Psoas muscle (tissue), 8 donors: ENCODE data around the gene FETUB. TPM values are rescaled to one million over a fixed set of nuclear protein-coding genes. Genes with fewer than 3 reads are reported as not detected.

ENCODE experiments used
- ATAC-seq, 4 donors: fragments of 200-7000 bp; cut with Tn5 transposase; one replicate each; pipeline ENCODE4 v1.9.1; 2020; ENCODE audit warnings: moderate library complexity in 3 of 4, mild to moderate bottlenecking in 2 of 4
- DNase-seq, 2 donors: peaks; one replicate each; pipeline ENCODE4 v3.0.0-alpha.2; 2020
- H3K27ac ChIP-seq: fragments of 200-600 bp; one replicate; pipeline ENCODE4 v1.8.0; 2022
- H3K27me3 ChIP-seq, 3 donors: fragments of 200-600 bp in 1 of 3; one replicate each; pipeline versions ENCODE4 v1.6.1 to v1.8.0; 2013 to 2022; ENCODE audit warnings: low read length in 2 of 3, mild to moderate bottlenecking in 2 of 3, moderate library complexity in 1 of 3; ENCODE audit not compliant: insufficient read depth in 3 of 3
- H3K36me3 ChIP-seq, 2 donors: fragments of 200-600 bp in 1 of 2; one replicate each; pipeline versions ENCODE4 v1.6.1 to v1.8.0; 2013 to 2022; ENCODE audit warnings: low read depth in 1 of 2, mild to moderate bottlenecking in 1 of 2, moderate library complexity in 1 of 2; ENCODE audit not compliant: insufficient read depth in 1 of 2
- H3K4me1 ChIP-seq: fragments of 200-600 bp; one replicate; pipeline ENCODE4 v1.8.0; 2022
- H3K4me3 ChIP-seq: fragments of 200-600 bp; one replicate; pipeline ENCODE4 v1.8.0; 2022; ENCODE audit warnings: mild to moderate bottlenecking
- H3K9me3 ChIP-seq: fragments of 200-600 bp; one replicate; pipeline ENCODE4 v1.8.0; 2022
- WGBS, 3 donors: extraction: QIAGEN DNeasy Blood & Tissue Kit; methylation state at CpG; one replicate each; pipeline versions ENCODE4 v1.1.6 to v1.1.7; 2013; 5-methylcytosine and 5-hydroxymethylcytosine counted together
- intact Hi-C, 2 donors: fragments of 100-400 bp; cut with DNase I; formaldehyde crosslinking; loops; one replicate each; pipeline versions ENCODE4 v1.11.0 to v1.14.2; 2022
- polyA plus RNA-seq, 3 donors: library from polyadenylated mRNA; stranded (reverse); fragments of 200-250 nt; gene quantifications; one replicate each; pipeline ENCODE4 v1.2.3, GENCODE V29; 2013
- total RNA-seq, 4 donors: library from RNA; stranded (reverse); fragmentation: NEBNext Ultra II Directional in 2 of 4; extraction: Animal tissue kit (Norgen Biotek cat#: 25700) in 2 of 4; gene quantifications; one replicate each; pipeline versions ENCODE4 v1.2.1 to v1.2.4, GENCODE V29; 2021 to 2023
- TF ChIP-seq, protein P1 (sequence below): fragments of 200-600 bp; IDR thresholded peaks from one replicate; pipeline ENCODE4 v1.8.0; 2022; ENCODE audit warnings: antibody characterized with exemption
- donor health status: healthy with polysubstance abuse.
- donor health status: DM: no; HTN: no; CAD: no; lungs with moderate emphysema.
- donor health status: Bipolar disorder and iron deficiency.
- donor health status: healthy.
- donor health status: DM: yes; HTN: yes; CAD: no.
- donor health status: DM: no; HTN: no; CAD: no.
- donor health status: DM: no; HTN: no; CAD: no.
- donor health status: DM: yes; HTN: yes; CAD: no.

The FETUB gene
- total and polyA plus RNA-seq, 7 donors = not detected

DNA sequence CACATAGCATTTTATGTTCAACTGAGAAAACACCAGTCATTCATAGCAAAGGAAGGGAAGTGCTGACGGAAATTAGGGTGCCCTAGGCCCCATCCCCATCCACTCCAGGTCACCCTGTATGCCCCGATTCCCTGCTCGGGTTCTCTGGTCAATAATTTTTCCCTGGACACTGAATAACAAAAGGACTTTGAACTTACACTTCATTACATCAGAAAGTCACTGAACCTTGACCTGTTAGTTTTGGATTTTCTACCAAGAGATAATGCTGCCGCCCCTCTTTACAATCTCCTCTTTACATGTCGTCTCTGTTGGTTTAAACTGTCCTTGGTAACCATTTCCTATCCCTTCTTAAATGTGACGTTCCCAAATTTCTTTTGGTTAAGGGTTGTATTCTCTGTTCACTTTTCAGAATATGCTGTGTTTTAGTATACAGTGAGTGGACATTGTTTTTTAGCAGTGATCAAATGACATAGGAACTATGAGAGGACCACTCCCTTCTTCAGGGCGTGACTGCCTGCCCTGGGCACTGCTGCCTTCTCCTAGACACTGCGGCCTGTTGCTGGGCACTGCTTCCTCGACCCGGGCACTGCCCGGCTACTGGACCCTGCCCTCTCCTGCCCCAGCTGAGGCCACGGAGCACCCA, 40.9 kb upstream of the FETUB start:
- TF ChIP-seq, protein P1, sequence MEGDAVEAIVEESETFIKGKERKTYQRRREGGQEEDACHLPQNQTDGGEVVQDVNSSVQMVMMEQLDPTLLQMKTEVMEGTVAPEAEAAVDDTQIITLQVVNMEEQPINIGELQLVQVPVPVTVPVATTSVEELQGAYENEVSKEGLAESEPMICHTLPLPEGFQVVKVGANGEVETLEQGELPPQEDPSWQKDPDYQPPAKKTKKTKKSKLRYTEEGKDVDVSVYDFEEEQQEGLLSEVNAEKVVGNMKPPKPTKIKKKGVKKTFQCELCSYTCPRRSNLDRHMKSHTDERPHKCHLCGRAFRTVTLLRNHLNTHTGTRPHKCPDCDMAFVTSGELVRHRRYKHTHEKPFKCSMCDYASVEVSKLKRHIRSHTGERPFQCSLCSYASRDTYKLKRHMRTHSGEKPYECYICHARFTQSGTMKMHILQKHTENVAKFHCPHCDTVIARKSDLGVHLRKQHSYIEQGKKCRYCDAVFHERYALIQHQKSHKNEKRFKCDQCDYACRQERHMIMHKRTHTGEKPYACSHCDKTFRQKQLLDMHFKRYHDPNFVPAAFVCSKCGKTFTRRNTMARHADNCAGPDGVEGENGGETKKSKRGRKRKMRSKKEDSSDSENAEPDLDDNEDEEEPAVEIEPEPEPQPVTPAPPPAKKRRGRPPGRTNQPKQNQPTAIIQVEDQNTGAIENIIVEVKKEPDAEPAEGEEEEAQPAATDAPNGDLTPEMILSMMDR = no peak
- Histone ChIP-seq H3K9me3 (no peaks in the 10 kb centered on the region), H3K36me3 (no peaks in the 10 kb centered on the region), H3K4me3 (no peak overlapping the region), H3K27ac (no peak overlapping the region), H3K4me1 (no peaks in the 10 kb centered on the region), H3K27me3 (no peaks in the 10 kb centered on the region)
- intact Hi-C loops = no loop called here
- WGBS, 3 donors = 78 to 87% (median 78%) methylated on average over 12 of the region's 12 CpGs
- DNase-seq (no peak), ATAC-seq (no peak)

- no peaks in the 10 kb centered on the region for H3K27me3 ChIP-seq
- intact Hi-C loops = no loop called here
- ATAC-seq (no peak), DNase-seq (no peak)
- no peak overlapping the region for H3K27ac ChIP-seq
- H3K4me1 ChIP-seq = no peaks in the 10 kb centered on the region
- H3K4me3 ChIP-seq = no peak overlapping the region
- no peaks in the 10 kb centered on the region for H3K9me3 ChIP-seq
- WGBS, 3 donors = 84 to 97% (median 92%) methylated on average over 2 of the region's 2 CpGs
- H3K36me3 ChIP-seq = no peaks in the 10 kb centered on the region
- TF ChIP-seq, protein P1 = no peak
Measured at GRCh38 chr3:186599785-186600166, 40.4 kb upstream of the FETUB start.

DNA sequence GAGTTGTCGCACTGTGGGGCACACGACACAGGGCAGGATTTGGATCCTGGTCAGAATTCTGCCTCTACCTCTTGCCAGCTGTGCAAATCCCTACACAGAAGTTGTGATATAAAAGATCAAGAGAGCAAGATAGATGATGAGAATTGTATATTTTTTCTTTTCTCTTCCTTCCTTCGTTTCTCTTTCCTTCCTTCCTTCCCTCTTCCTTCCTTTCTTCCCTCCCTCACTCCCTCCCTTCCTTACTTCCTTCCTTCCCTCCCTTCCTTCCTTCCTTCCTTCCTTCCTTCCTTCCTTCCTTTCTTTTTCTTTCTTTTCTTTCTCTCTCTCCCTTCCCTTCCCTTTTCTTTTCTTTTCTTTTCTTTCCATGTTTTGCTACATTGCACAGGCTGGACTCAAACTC, 39.3 kb upstream of the FETUB start:
- no peak overlapping the region for H3K4me3 ChIP-seq
- no peaks in the 10 kb centered on the region for H3K27me3 ChIP-seq
- H3K4me1 ChIP-seq = no peaks in the 10 kb centered on the region
- WGBS, 3 donors = 45 to 65% (median 57%) methylated on average over 3 of the region's 3 CpGs
- no peaks in the 10 kb centered on the region for H3K36me3 ChIP-seq
- DNase-seq (no peak), ATAC-seq (no peak)
- H3K27ac ChIP-seq = no peak overlapping the region
- intact Hi-C loops = no loop called here
- TF ChIP-seq, protein P1 = no peak
- H3K9me3 ChIP-seq = no peaks in the 10 kb centered on the region

- no peaks in the 10 kb centered on the region for H3K4me1 ChIP-seq
- TF ChIP-seq, protein P1 = no peak
- no peak overlapping the region for H3K4me3 ChIP-seq
- H3K27me3 ChIP-seq = no peaks in the 10 kb centered on the region
- ATAC-seq (no peak), DNase-seq (no peak)
- intact Hi-C loops = no loop called here
- no peak overlapping the region for H3K27ac ChIP-seq
- 46 to 60% (median 49%) methylated on average over 7 of the region's 7 CpGs for WGBS, 3 donors
- H3K9me3 ChIP-seq = no peaks in the 10 kb centered on the region
- H3K36me3 ChIP-seq = no peaks in the 10 kb centered on the region
Measured at GRCh38 chr3:186603159-186603558, 37.0 kb upstream of the FETUB start.

DNA sequence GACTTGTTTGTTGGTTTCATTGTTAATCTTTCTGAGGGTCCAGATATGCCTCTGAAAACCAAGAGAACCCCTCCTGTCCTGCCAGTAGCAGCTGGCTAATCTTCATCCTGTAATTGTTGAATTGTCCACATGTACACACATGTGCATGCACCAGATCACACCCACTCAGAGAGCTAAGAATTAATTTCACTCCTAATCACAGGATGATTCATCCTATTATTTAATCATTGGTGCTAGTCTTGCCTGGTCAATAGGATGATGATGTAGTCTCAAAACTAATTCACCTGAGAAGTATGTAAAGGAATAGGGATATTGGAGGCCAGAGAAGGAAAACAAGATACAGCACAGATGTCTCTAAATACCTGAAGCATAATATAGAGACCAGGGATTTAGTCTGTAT, 35.1 kb upstream of the FETUB start:
- H3K4me3 ChIP-seq = no peak overlapping the region
- TF ChIP-seq, protein P1 = no peak
- H3K9me3 ChIP-seq = no peaks in the 10 kb centered on the region
- intact Hi-C loops = no loop called here
- DNase-seq (no peak), ATAC-seq (no peak)
- no peaks in the 10 kb centered on the region for H3K27me3 ChIP-seq
- no peaks in the 10 kb centered on the region for H3K4me1 ChIP-seq
- H3K36me3 ChIP-seq = no peaks in the 10 kb centered on the region
- H3K27ac ChIP-seq = no peak overlapping the region
